ENCODE measurements around the gene RASGRP3.

The RASGRP3 gene

DNA sequence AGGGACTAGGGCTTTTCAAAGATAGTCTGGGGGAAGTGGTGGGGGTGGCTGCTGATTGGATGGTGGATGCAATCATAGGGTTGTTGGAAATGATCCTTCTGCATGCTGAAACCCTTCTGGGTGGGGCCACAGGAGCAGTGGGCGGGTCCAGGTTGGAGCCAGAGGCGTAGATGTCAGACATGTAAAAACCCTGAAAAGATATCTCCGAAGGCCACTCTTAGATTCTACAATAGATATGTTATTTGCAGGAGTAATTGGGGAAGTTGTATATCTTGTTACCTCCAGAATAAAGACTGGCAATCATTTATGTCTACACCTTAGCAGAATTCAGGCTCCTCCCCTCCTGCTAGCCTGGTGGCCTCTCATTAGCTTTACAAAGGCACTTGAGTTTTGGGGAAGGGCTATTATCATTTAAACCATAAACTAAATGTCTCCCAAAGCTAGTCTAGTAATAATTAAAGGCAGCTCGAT, 130.8 kb downstream of the RASGRP3 start:
- no peak for TF ChIP-seq CTCF (IDR thresholded peaks at IDR 0.05; ENCODE audit: low read depth, low read length, missing control alignments)

DNA sequence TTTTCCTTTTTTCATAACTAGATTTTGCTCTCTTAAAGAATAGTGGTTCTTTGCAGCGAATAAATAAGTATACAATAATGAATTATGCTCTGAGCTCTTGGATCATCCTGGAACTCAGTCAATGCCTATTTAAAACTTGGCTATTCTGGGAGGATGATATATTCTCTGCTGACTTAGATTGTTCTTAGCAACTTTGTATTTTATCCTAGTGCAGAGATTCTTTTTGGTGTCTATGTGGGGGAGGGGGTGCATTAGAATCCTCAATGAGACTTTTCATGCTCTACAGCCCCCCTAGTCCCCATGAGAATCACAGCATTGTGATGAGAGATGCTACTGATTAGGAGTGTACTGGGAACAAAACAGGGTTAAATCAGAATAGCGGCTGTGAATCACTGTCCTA, 131.5 kb downstream of the RASGRP3 start:
- no peak for TF ChIP-seq CTCF (IDR thresholded peaks at IDR 0.05; ENCODE audit: low read depth, low read length, missing control alignments)
- no peak overlapping the region for H3K4me3 ChIP-seq (ENCODE audit: low read depth, low read length)
- no peak for DNase-seq (ENCODE audit: low read depth)

More for the DNA sequence above, 130.8 kb downstream of the RASGRP3 start:
- DNase-seq (ENCODE audit: low read depth) = no peak
- H3K4me3 ChIP-seq (ENCODE audit: low read depth, low read length) = no peak overlapping the region

GRCh38 chr2:33614190-33614589, 137.7 kb downstream of the RASGRP3 start:
- no peak for TF ChIP-seq CTCF (IDR thresholded peaks at IDR 0.05; ENCODE audit: low read depth, low read length, missing control alignments)
- DNase-seq (ENCODE audit: low read depth) = no peak
- no peak overlapping the region for H3K4me3 ChIP-seq (ENCODE audit: low read depth, low read length)
